Measurements from ENCODE around the gene ELAC1.

DNA sequence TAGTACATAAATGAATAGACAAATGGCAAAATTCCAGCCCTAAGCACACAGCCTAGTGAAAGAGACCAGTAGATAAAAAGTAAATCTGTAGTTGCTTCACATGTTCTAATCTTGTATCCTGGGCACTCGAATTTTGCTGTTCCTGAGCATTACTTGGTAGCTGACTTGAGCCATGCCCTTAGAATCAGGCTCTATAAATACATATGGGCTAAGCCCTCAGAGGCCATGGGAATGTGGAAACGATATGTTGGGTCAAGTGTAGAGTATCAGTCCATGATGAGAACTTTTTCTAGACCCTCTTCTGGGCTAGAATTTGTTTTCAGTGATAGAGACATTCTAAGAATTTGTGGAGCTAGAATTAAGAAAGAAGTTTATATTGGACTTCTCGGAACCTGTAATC lies 21.9 kb downstream of the ELAC1 start:
- TF ChIP-seq, protein P1, sequence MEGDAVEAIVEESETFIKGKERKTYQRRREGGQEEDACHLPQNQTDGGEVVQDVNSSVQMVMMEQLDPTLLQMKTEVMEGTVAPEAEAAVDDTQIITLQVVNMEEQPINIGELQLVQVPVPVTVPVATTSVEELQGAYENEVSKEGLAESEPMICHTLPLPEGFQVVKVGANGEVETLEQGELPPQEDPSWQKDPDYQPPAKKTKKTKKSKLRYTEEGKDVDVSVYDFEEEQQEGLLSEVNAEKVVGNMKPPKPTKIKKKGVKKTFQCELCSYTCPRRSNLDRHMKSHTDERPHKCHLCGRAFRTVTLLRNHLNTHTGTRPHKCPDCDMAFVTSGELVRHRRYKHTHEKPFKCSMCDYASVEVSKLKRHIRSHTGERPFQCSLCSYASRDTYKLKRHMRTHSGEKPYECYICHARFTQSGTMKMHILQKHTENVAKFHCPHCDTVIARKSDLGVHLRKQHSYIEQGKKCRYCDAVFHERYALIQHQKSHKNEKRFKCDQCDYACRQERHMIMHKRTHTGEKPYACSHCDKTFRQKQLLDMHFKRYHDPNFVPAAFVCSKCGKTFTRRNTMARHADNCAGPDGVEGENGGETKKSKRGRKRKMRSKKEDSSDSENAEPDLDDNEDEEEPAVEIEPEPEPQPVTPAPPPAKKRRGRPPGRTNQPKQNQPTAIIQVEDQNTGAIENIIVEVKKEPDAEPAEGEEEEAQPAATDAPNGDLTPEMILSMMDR (conservative IDR thresholded peaks at IDR 0.05; ENCODE audit: low read depth, low read length): no peak
- no peak for TF ChIP-seq EZH2 (IDR thresholded peaks at IDR 0.05; ENCODE audit: low read length, unreplicated experiment)

Data from PC-3 (cell line).